ENCODE data around the gene OR56A5.
"Not testable (repeated sequence)": the region's sequence is repeated elsewhere in the genome, so short reads cannot be mapped to it uniquely, and the experiment has no call there.

The OR56A5 gene, protein sequence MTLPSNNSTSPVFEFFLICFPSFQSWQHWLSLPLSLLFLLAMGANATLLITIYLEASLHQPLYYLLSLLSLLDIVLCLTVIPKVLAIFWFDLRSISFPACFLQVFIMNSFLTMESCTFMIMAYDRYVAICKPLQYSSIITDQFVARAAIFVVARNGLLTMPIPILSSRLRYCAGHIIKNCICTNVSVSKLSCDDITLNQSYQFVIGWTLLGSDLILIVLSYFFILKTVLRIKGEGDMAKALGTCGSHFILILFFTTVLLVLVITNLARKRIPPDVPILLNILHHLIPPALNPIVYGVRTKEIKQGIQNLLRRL

DNA sequence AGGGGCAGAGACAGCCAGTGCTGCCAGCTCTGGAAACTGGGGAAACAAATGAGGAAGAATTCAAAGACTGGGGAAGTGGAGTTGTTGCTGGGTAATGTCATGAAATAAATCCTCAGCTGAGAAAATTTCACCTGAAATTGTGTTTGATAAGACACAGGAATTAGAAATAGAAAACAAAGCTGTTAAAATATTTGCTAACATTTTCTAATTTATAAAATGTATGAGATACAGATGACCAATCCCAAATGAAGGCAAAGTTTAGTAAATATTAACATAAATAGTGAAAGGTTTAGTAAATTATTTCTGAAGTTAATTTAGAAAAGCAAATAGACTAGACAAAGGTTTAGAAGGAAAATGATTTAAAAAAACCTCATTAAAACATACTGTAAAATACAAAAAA lies at the start of gene OR56A5:
OR56A5 (minus strand) TSS at position 101 of the 400 bp plus-strand sequence; CDS start at position 101, 0 bp downstream.
- no peak for DNase-seq

DNA sequence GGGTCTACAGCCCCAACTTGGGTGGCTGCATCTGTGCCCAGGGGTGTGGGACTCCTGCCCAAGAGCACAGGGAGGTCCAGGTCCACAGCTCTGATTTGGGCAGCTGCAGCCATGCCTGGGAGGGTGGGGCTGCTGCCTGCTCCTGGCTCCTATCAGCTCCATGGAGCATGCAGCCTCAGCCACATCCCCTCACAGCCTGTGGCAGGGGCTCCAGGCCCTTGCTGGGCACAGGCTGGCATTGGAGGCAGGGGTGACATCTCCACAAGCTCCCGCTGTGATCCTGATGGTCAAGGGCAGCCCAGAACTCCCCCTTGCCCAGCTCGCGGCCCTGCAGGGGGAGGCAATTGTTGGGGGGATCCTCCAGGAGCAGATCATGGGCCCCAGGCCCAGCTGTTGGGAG lies 44.7 kb upstream of the OR56A5 start:
- DNase-seq, result no peak

DNA sequence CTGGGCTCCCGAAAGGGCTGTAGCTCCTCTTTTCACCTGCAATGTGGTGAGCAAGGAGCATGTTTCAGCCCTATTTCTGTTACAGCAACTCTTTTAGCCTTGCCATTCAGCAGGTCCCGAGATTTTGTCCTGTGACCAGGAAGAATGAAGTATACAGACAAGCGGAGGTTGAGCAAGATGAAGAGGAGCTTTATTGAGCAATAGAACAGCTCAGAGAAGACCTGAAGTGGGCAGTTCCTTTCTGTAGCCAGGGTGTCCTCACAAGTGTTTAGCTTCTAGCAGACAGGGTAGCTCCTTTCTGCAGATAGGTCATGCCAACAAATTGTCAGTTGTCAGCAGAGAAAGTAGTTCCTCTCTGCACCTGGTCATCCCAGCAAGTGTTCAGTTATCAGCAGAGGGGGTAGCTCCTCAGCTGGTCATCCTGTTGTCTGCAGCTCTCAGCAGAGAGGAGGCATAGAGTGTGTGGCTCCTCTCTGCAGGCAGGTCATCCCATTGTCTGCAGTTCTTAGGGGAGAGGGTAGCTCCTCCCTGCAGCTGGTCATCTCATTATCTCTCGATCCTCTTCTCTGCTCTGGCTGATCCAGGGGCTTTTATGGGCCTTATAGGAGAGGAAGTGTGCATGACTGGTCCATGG lies 43.9 kb upstream of the OR56A5 start:
- DNase-seq, result no peak

DNA sequence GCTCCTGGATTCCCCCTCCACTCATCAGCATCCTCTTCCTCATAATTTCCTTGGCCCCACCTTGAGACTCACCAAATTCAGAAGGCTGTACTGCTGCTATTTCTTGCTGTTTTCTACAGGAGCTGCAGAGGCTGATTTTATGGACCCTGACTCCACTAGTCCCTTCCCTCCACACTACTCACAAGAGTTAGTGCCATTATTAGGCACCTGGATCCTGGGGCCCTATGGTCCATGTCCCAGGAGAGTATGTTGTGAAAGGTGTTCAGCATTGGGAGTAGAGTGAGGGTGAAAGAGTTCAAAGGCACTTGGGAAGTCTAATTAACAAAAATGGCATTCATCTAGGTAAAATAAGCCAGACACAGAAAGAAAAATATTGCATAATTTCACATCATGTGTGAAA lies 38.6 kb upstream of the OR56A5 start, which contains the start of gene OR56A4:
OR56A4 (minus strand) TSS at position 101 of the 400 bp plus-strand sequence. CDS start 3,954 bp downstream, outside the sequence.
- no peak for DNase-seq

DNA sequence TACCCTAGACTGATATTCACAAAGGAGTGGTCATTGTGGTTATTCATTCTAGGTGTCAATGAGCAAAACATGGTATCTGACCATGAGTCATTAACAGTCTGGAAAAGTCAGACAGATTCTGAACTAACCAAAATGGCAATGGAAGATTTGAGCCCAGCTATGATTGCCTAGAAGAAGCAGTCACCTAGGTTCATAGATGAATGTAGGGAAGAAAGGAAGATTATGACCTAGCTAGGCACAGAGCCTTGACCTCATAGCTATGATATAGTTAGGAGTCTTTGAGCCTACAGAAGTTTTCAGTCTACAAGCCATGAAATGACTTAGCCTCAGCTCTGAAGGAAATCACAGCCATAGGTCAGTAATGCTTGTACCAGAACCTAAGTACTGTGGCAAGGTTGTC lies 38.1 kb upstream of the OR56A5 start:
- no peak for DNase-seq

DNA sequence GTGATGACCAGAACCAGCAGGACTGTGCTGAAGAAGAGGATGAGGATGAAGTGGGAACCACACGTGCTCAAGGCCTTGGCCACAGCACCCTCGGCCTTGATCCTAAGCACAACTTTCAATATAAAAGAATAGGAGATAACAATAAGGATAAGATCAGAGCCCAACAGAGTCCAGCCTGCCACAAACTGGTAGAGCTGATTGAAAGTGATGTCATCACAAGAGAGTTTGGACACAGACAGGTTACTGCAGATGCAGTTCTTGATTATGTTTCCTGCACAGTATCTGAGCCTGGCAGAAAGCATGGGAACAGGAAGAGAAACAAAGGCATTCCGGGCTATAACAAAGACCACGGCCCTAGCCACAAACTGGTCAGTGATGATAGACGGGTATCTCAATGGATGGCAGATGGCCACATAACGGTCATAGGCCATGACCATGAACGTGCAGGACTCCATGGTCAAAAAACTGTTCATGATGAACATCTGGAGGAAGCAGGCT lies 34.0 kb upstream of the OR56A5 start:
- no peak for DNase-seq

DNA sequence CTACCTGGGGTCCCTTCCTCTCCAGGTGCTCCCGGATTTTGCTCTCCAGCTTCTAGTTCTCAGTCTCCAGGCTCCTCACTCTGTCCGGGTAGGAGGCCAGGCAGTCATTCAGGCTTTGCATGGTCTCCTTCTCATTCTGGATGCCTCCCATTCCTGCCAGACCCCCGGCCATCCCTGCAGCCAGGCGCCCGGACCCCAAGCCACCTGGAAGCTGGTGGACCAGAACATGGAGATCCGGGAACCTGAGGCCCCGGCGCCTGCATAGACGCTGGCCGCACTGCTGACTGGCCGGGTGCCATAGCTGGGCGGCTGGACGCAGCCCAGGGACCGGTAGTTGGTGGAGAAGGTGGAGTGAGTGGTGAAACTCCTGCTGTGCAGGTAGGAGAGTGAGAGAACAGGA lies 26.5 kb upstream of the OR56A5 start:
- no peak for DNase-seq

DNA sequence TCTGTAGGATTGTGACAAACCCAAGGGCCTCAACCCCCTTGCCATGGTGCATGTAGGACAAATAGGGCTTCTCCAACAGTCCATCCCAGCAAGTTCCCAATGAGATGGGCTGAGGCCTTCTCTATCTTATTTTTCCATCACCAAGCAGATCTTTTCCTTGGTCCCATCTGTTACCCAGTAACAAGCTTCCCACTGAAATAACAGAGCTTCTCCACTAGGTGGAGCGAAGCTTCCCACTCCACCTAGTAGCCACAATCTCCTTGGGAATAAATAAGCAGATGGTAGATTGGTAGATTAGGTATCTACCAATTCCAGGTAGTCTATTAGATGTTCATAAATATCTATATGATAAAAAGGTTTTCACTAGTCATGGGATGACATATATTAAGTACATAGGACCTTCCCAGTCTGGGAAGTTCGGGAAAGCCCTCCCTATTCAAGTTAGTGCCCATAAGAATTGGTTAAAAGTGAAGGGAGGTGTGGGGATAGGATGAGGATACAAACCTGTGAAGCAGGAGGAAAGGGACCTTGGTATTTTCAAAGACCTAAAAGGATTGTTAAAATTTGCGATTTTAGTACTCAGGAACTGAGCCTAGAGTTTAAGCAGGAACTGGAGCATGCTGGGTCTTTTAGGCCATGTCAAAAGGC lies 24.4 kb upstream of the OR56A5 start:
- no peak for DNase-seq

DNA sequence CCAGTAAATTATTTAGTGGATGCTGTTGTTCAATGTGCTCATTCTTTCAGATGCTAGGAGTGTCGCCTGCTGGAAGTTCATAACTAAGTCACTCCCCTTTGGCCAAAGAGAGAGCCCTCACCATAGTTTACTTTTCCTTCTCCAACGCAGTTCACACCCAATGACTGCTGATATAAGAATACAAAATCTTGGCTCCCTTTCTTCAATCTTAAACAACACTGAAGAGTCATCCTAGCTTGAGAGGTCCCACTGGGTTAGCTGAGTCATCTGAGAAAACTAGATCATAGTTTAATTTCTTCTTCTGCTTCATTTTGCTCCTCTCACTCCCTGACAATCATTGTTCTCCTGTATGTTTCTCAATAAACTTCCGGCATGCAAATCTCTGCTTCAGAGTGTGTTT lies 23.9 kb upstream of the OR56A5 start:
- DNase-seq, result no peak

DNA sequence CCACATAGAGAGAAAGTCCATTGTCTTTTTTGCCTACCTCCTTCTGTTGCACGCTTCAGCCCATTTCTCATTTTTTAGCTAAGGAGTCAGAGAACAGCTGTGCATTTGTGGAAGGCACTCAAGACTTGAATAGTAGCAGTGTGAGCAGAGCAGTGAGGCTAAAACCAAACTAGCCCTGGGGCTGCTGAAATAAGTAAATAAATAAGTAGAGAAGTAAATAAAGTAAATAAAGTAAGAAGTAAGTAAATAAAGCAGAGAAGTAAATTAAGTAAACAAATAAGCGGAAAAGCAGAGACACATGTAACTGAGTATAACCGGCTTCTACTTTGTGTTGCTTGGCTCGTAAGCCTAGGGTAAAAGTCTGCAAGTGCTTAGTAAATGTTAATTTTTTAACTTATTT lies 20.9 kb upstream of the OR56A5 start:
- no peak for DNase-seq

DNA sequence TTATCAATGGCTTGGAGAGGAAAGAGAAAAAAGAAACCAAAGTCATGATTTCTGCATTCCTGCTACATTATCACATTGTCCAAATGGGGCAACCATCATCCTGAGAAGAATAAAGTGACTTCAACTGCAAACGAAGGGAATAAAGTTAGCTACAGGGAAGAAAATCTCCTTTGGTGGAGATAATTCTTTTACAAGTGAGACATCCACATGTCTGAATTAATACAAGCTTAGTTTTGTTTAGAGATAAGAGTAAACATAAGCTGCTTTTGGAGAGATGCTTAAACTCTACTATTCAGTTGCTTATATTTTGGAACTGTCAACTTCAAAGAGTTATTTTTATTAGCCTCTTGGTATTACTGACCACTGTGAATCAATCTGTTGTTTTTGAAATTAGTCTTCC lies 18.6 kb upstream of the OR56A5 start, which contains the start of gene OR52L1:
OR52L1 (minus strand) TSS at position 101 of the 400 bp plus-strand sequence; CDS start at position 46, 55 bp downstream.
- DNase-seq, result no peak

DNA sequence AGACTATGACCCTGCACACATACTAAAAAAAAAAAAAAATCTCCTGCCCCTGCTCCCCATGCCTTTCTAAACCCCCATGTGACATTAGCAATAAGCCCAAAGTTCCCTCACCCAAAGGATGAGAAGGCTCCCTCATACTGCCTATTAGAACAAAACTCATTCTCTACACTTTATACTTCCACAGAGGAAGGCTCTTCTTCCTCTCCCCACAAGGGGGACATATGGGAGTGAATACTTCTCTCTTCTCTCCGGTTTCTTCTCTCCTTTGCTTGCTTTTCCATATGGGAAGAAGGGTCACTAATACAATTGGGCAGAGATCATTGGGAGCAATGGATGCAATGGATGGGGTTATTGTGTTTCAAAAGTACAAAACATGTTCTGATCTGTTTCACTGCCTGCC lies 15.1 kb upstream of the OR56A5 start:
- no peak for DNase-seq

DNA sequence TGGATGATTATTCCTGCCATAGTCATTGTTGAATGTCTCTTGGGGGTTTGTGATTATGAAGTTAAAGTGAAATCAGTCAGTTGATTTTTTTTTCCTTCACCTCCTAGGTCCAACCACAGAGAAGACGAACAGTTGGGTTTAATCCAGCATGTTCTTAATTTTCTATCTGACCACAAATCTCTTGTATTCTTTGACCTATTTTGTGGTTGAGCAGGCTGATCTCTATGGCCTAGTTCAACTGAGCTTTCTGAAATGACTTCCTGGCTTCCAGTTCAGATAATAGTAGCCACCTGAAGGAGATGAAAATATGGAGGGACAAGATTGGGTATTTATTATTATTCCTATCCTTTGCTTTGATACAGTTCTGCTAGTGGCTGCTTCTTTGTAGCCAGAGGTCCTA lies 5.2 kb upstream of the OR56A5 start:
- DNase-seq, result no peak

DNA sequence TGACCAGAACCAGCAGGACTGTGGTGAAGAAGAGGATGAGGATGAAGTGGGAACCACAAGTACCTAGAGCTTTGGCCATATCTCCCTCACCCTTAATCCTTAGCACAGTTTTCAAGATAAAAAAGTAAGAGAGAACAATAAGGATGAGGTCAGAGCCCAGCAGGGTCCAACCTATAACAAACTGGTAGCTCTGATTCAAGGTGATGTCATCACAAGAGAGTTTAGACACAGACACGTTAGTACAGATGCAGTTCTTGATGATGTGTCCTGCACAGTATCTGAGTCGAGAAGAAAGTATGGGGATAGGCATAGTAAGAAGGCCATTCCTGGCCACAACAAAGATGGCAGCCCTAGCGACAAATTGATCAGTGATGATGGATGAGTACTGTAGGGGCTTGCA lies 586 bp downstream of the OR56A5 start:
- no peak for DNase-seq

DNA sequence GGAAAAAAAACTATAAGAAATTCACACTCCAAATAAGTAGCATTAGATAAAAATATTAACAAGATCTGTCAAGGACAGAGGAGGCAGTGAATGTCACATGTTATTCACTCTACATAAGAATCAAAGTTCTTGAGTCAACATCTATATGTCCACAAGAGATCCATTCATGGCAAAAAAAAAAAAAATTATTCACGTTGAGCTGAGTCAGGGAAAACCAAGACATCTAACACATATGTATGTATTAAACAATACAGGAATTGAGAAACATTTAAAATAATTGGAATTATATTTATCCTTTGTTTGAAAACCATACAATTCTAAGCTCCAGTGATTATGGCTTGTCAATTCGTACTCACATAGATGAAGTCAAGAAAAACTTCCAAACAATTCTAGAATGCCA lies 1.3 kb downstream of the OR56A5 start:
- no peak for DNase-seq

DNA sequence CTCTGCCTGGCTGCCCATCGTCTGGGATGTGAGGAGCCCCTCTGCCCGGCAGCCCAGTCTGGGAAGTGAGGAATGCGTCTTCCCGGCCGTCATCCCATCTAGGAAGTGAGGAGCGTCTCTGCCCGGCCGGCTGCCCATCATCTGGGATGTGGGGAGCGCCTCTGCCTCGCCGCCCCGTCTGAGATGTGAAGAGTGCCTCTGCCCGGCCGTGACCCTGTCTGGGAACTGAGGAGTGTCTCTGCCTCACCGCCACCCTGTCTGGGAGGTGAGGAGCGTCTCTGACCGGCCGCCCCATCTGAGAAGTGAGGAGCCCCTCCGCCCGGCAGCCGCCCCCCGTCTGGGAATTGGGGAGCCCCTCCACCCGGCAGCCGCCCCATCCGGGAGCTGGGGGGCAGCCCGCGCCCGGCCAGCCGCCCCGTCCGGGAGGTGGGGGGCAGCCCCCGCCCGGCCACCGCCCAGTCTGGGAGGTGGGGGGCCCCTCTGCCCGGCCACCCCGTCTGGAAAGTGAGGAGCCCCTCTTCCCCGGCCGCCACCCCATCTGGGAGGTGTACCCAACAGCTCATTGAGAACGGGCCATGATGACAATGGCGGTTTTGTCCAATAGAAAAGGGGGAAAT lies 7.5 kb downstream of the OR56A5 start:
- not testable (repeated sequence) for DNase-seq

DNA sequence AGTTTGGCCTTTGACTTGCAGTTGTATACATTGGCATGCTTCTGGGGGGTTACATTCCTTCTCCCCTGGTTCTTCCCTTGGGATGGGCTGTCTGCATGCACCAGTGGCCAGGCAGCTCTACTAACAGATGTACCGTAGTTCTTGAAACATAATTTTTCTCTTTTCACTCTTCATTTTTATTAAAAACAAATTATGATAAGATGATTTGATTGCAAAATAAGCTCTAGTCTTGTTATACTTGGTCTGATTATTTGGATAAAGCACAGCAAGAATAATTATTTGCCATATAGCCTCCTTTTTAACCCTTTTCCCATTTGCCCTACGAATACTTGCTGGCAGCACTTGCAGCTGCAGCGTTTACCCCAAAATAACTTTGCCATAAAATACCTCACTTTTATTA lies 12.7 kb downstream of the OR56A5 start:
- no peak for DNase-seq

DNA sequence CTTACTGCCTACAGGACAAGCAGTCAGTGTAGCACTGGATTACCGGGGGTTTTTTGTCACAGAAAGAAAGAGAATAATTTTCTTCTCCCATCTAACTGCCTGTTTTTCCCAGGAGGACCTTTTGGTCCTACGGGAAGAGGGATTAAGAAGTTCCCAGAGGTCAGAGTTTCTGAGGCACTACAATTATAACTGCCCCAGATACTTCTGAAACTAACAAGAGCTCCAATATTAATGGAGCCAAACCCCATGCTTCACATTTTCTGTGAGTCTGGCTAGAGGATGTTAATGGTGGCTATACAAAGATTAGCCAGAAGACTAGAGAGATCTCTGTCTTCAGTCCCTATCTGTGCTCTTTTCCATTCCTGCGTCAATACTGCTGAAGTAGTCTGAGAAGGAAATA lies 26.3 kb downstream of the OR56A5 start, which contains the start of gene OR56A3:
OR56A3 (plus strand) TSS at position 301 of the 400 bp plus-strand sequence. CDS start 5,096 bp downstream, outside the sequence.
- DNase-seq, result no peak

DNA sequence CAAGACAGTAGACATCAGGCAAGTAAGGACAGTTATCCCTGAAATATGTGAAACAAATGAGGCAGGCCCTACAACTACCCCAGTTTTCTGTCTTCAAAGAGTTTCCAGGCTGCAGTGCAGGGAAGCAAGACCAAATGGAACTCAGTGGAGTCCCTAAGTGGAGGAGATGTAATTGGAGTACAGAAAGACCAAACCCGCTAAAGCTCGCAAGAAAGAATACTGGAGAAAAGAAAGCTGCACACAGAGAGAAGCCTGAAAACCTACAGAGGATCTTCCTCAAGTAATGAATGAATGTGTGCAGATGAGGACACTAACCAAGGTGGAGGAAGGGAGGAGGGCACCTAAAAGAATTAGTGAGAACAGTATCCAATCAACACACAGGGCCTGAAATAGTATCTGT lies 27.5 kb downstream of the OR56A5 start:
- no peak for DNase-seq

DNA sequence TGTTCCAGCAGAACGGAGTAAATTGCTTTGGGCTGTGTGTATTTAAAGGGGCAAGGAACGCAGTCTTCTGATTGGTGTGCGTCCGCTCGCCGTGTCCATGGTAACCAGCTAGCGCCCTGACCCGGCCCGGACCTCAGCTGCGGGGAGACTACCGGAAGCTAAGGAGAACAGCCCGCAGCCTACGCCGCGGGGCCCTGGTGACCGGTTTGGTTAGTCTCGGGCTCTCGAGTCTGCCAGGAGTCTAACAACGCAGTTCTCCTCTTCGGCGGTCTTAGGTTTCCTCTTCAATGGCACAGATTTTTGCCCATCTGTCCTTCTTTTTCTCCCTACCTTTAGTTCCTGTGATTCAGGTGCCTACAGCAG lies 29.7 kb downstream of the OR56A5 start:
- no peak for DNase-seq

DNA sequence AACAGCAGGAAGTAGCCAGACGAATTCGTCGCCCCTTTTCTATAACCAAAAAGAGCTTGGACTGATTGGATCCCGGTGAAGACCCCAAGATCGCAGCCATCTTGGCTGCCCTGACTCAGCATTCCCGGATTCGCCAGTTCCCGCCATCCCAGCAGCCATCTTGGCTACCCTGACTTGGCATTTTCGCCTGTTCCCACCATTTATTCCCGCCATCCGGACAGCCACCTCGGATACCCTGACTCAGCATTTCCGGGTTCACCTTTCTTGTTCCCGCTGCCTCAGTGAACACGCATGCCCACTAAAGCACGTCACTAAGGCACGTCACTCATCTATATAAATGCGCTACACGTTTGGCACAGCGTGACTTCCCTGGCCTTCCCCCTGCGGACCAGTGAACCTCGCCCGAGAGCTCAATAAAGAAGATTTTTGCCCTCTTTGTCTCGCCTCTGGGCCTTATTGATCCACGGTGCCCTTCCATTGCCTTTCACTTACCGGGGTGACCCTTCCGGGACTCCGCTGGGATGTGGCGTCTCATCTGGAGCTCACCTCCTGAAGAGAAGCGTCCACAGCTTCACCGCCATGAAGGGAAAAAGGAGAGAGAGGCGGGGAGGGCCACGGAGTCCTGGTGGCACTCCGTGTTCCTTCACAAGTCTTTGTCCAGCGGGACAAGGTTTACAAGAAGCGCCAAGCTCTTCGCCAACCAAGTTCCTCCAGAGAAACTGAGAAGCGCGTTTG lies 30.3 kb downstream of the OR56A5 start:
- no peak for DNase-seq

DNA sequence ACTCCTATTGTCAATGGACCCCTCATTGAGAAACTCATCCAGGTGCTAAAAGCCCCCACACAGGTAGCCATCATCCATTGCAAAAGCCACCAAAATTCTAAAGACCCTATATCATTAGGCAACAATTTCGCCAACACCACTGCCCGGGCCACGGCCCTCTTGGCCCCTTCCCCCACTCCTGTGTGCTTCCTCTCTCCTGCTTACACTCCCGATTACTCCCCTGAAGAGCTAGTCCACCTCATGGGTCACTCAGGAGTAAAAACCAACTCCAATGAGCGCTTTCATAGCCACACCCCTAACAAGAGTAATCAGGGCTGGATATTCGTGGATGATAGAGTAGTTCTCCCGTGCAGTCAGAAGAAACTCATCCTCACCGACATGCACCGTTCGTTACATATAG lies 35.2 kb downstream of the OR56A5 start:
- DNase-seq, result no peak

DNA sequence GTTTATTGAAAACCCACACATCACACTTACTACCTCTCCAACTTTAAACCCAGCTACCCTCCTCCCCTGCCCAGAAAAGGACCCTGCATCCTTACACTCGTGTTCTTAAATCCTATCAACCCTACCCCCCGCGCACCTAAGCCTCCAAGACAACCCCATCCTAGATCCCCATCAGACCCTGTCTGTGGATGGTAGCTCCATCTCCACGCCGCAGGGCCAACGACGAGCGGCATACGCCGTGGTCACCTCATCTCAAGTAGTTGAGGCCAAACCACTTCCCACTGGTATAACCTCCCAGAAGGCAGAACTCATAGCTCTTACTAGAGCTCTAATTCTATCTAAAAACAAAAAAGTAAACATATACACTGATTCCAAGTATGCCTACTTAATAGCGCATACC lies 35.6 kb downstream of the OR56A5 start:
- no peak for DNase-seq

Measured in midbrain (tissue), 1 donor.